ENCODE data around the gene ALOX15. TPM values are rescaled to one million over a fixed set of nuclear protein-coding genes. Genes with fewer than 3 reads are reported as not detected.

Gene ALOX15
- total RNA-seq, 1 donor from 2014 or later: not detected

DNA sequence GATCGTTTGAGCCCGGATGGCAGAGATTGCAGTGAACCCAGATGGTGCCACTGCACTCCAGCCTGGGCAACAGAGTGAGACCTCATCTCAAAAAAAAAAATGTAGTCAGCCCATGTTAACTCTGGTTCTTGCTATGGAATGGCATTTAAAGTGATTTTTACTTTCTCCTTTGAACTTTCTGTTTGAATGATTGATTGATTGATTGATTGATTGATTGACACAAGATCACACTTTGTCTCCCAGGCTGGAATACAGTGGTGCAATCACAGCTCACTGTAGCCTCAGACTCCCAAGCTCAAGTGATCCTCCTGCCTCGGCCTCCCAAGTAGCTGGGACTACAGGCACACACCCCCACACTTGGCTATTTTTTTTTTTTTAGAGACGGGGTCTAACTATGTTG, 40.2 kb downstream of the ALOX15 start:
- TF ChIP-seq, protein P1, sequence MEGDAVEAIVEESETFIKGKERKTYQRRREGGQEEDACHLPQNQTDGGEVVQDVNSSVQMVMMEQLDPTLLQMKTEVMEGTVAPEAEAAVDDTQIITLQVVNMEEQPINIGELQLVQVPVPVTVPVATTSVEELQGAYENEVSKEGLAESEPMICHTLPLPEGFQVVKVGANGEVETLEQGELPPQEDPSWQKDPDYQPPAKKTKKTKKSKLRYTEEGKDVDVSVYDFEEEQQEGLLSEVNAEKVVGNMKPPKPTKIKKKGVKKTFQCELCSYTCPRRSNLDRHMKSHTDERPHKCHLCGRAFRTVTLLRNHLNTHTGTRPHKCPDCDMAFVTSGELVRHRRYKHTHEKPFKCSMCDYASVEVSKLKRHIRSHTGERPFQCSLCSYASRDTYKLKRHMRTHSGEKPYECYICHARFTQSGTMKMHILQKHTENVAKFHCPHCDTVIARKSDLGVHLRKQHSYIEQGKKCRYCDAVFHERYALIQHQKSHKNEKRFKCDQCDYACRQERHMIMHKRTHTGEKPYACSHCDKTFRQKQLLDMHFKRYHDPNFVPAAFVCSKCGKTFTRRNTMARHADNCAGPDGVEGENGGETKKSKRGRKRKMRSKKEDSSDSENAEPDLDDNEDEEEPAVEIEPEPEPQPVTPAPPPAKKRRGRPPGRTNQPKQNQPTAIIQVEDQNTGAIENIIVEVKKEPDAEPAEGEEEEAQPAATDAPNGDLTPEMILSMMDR (IDR thresholded peaks at IDR 0.05; ENCODE audit: insufficient read depth, low read length, severe bottlenecking): no peak
- no peak for DNase-seq (ENCODE audit: low read depth)
- Histone ChIP-seq H3K4me3 (ENCODE audit: low read depth, low read length) (no peak overlapping the region), H3K36me3 (ENCODE audit: control insufficient read depth, insufficient read depth, low read length) (no peaks in the 10 kb centered on the region), H3K27me3 (ENCODE audit: control insufficient read depth, insufficient read depth, low read length) (peaks cover 3% of the 10 kb centered on the region)
- no peak for FAIRE-seq

DNA sequence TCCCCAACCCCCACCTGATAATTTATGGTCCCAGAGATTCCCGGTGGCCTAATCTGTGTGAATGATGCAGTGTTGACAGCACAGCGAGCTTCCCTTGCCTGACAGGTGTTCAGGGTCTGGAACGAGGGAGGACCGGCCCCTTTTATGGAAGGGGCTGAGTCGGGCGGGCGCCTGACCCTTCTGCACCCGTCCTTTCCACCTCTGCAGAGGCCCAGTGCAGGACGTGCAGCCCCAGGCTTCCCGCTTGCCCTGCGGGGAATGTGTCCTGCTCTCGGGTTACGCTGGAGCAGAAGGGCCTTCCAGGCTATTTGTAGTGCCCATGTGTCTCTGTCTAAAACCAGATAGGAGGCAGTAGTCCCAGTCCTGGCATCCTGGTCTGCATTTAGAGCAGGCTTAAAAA, 40.9 kb downstream of the ALOX15 start:
- no peak for FAIRE-seq

DNA sequence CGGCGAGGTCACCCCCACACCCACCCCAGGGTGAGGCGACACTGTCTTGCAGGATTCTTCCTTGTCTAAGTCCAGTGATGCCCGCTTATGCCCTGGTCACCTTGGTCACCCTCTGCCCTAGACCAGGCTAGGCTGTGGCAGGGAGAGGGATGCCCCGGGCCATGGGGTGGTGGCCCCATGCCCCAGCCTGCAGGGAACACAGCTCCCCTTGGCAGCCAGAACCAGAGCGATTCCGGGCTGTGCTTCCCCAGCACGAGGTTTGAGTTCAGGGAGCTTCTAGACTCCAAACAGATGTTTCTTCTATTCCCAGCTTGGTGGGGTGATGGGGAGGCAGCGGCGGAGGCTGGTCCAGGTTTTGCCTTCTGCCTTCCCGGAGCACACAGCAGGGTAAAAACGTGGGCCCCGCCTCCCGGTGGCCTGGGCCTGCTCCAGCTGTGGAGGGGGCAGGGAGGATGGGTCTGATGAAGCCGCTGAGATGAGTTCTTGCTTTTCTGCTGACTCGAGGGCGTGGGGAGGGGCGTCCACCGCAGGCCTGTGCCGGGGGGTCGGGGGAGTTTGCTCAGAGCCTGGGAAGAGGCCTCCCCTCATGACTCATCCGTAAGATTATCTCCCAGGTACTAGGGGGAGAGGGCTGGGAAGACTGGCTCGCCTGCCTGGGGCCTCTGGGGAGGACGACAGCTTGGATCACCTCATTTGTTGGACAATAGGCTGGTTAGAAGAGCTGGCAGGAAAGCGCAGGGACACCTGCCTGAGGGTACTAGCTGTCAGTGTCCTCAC, 41.8 kb downstream of the ALOX15 start:
- FAIRE-seq: no peak
- no peak for DNase-seq (ENCODE audit: low read depth)

More for the DNA sequence above, 40.9 kb downstream of the ALOX15 start:
- TF ChIP-seq, protein P1 (IDR thresholded peaks at IDR 0.05; ENCODE audit: insufficient read depth, low read length, severe bottlenecking): no peak
- peaks cover 3% of the 10 kb centered on the region for H3K27me3 ChIP-seq (ENCODE audit: control insufficient read depth, insufficient read depth, low read length)
- no peak overlapping the region for H3K4me3 ChIP-seq (ENCODE audit: low read depth, low read length)
- H3K36me3 ChIP-seq (ENCODE audit: control insufficient read depth, insufficient read depth, low read length): no peaks in the 10 kb centered on the region
- DNase-seq (ENCODE audit: low read depth): no peak

DNA sequence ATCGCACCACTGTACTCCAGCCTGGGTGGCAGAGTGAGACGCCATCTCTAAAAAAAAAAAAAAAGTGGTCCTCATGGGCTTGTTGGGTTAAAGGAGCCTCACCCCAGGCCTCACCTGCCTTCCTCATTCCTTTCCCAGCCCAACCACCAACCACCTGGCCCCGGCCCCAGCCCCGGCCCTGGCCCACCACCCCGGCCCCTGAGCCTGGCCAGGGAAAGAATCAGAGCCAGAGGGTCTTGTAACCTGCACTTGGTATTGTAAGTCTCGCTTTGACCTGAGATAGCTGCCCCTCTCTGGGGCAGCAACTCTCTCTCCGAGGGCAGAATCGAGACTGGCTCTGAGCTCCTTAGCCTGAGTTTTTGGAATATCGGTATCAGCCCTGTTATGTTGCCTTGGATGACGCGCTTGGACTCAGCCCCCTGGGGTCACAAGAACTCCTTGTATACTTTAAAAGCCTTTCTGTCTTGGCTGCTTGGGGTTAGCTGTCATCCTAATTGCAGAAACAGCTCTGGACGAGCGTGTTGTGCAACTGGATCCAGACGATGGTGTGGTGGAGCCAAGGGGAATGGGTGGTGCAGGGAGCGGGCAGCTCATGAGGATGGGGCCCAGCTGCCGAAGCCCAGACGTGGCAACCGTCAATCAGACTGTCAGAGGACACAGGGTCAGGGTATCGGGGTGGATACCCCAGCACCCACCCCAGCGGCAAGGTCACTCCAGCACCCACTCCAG, 42.5 kb downstream of the ALOX15 start:
- Histone ChIP-seq H3K4me3 (ENCODE audit: low read depth, low read length) (no peak overlapping the region), H3K36me3 (ENCODE audit: control insufficient read depth, insufficient read depth, low read length) (no peaks in the 10 kb centered on the region), H3K27me3 (ENCODE audit: control insufficient read depth, insufficient read depth, low read length) (peaks cover 3% of the 10 kb centered on the region)
- no peak for FAIRE-seq
- TF ChIP-seq, protein P1 (IDR thresholded peaks at IDR 0.05; ENCODE audit: insufficient read depth, low read length, severe bottlenecking): no peak
- no peak for DNase-seq (ENCODE audit: low read depth)

More for the DNA sequence above, 41.8 kb downstream of the ALOX15 start:
- peaks cover 3% of the 10 kb centered on the region for H3K27me3 ChIP-seq (ENCODE audit: control insufficient read depth, insufficient read depth, low read length)
- TF ChIP-seq, protein P1 (IDR thresholded peaks at IDR 0.05; ENCODE audit: insufficient read depth, low read length, severe bottlenecking): no peak
- no peak overlapping the region for H3K4me3 ChIP-seq (ENCODE audit: low read depth, low read length)
- no peaks in the 10 kb centered on the region for H3K36me3 ChIP-seq (ENCODE audit: control insufficient read depth, insufficient read depth, low read length)

DNA sequence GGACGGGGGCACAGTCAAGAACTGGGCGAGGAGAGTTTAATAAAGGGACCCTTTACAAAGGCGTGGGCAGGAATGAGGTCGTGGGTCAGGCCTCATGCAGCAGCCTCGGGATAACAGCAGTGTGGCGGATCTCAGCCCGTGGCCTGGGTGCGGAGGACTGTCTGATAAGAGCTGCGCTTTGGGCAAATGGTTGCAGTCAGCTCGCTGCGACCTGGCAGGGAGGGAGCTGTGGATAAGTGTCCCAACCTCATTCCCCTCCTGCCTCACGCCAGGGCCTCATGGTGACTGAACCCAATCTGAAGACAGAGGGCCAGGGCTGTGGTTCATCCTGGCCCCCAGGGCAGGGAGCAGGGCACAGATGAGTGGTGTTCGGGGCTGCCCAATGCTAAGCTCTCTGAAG, 43.5 kb downstream of the ALOX15 start:
- TF ChIP-seq, protein P1 (IDR thresholded peaks at IDR 0.05; ENCODE audit: insufficient read depth, low read length, severe bottlenecking): no peak
- DNase-seq (ENCODE audit: low read depth) (no peak), FAIRE-seq (no peak)
- Histone ChIP-seq H3K36me3 (ENCODE audit: control insufficient read depth, insufficient read depth, low read length) (no peaks in the 10 kb centered on the region), H3K4me3 (ENCODE audit: low read depth, low read length) (no peak overlapping the region), H3K27me3 (ENCODE audit: control insufficient read depth, insufficient read depth, low read length) (peaks cover 3% of the 10 kb centered on the region)
